Ovary (tissue), 9 donors: ENCODE measurements around the gene TSC2. TPM values are rescaled to one million over a fixed set of nuclear protein-coding genes. Genes with fewer than 3 reads are reported as not detected.
A peak's percentile ranks its signal among the peaks of the same experiment; 100 is the strongest.

Source experiments
- DNase-seq, 5 donors: peaks; one replicate each; pipeline ENCODE4 v3.0.0-alpha.2; 2019 to 2020
- H3K27ac ChIP-seq, 2 donors: fragments of 200-600 bp; one replicate each; pipeline versions ENCODE4 v1.5.1 to v1.8.0; 2019 to 2022
- H3K27me3 ChIP-seq: fragments of 200-600 bp; one replicate; pipeline ENCODE4 v1.8.0; 2022
- H3K36me3 ChIP-seq: fragments of 200-600 bp; sonication (generic); one replicate; pipeline ENCODE4 v1.5.1; 2019
- H3K4me1 ChIP-seq: one replicate; pipeline ENCODE4 v1.8.1; 2013; ENCODE audit warnings: mild to moderate bottlenecking, moderate library complexity; ENCODE audit not compliant: insufficient read depth
- H3K4me3 ChIP-seq: fragments of 200-600 bp; sonication (generic); one replicate; pipeline ENCODE4 v1.5.1; 2017
- H3K9me3 ChIP-seq, 2 donors: fragments of 200-600 bp in 1 of 2; sonication (generic) in 1 of 2; one replicate each; pipeline versions ENCODE4 v1.5.1 to v1.8.1; 2013 to 2019; ENCODE audit warnings: mild to moderate bottlenecking in 1 of 2, moderate library complexity in 1 of 2
- CTCF ChIP-seq, 3 donors: fragments of 450-650 bp in 2 of 3; fragments of 200-600 bp in 1 of 3; IDR thresholded peaks; one replicate each; pipeline versions ENCODE4 v1.5.1 to v1.8.0; 2016 to 2022; ENCODE audit warnings: antibody characterized with exemption in 3 of 3, mild to moderate bottlenecking in 1 of 3
- EP300 ChIP-seq: sonication (generic); formaldehyde crosslinking; IDR thresholded peaks from one replicate; pipeline ENCODE4 v1.6.1; 2017; ENCODE audit warnings: antibody characterized with exemption
- POLR2A ChIP-seq: fragments of 450-650 bp; IDR thresholded peaks from one replicate; pipeline ENCODE4 v1.6.1; 2017; ENCODE audit warnings: antibody characterized with exemption, mild to moderate bottlenecking, moderate library complexity
- WGBS, 3 donors: extraction: QIAGEN DNeasy Blood & Tissue Kit in 1 of 3; methylation state at CpG; one replicate each; pipeline versions ENCODE4 v1.1.5 to v1.1.7; 2013 to 2017; 5-methylcytosine and 5-hydroxymethylcytosine counted together
- intact Hi-C, 4 donors: fragments of 100-400 bp; cut with DNase I; formaldehyde crosslinking; loops; one replicate each; pipeline versions ENCODE4 v1.11.0 to v1.15.1; 2022 to 2023
- polyA plus RNA-seq, 2 donors: library from polyadenylated mRNA; stranded (reverse); fragments of 200-250 nt in 1 of 2; fragments of 350-450 nt in 1 of 2; fragmentation: Illumina TruSeq in 1 of 2; extraction: RNeasy Lipid Tissue Mini Kit (QIAGEN cat#74804) in 1 of 2; gene quantifications; one replicate each; pipeline ENCODE4 v1.2.3, GENCODE V29; 2013 to 2014
- total RNA-seq, 7 donors: library from RNA; depleted of rRNA in 2 of 7; stranded (reverse); fragments of >200 nt in 2 of 7; fragmentation: NEBNext Ultra II Directional in 3 of 7; extraction: Animal tissue kit (Norgen Biotek cat#: 25700) in 3 of 7; gene quantifications; one replicate each; pipeline versions ENCODE4 v1.1.0 to v1.2.4, GENCODE V29; 2016 to 2023
- donor health status: DM: no; HTN: no; CAD: no; lungs with moderate emphysema.
- donor health status: DM: no; HTN: no; CAD: no.
- donor health status: Bipolar disorder and iron deficiency.
- donor health status: DM: yes; HTN: yes; CAD: no.
- donor health status: DM: no; HTN: no; CAD: no.
- donor health status: DM: yes; HTN: yes; CAD: no.

TSC2 gene
- total and polyA plus RNA-seq, 9 donors: 47.0 to 150 (median 96.0) TPM

- Histone ChIP-seq H3K27ac (no peak overlapping the region), H3K4me1 (peaks cover 14% of the 10 kb centered on the region), H3K9me3 (no peaks in the 10 kb centered on the region), H3K36me3 (no peaks in the 10 kb centered on the region), H3K4me3 (no peak overlapping the region), H3K27me3 (no peaks in the 10 kb centered on the region)
- no peak for TF ChIP-seq EP300
- TF ChIP-seq CTCF (IDR thresholded peaks at IDR 0.05): no peak
- no peak for TF ChIP-seq POLR2A
- peak in 1 of 5 donors; percentile 22 for DNase-seq
- intact Hi-C loops: no loop called here
- 81 to 87% (median 81%) methylated on average over 8 of the region's 8 CpGs for WGBS, 3 donors
Measured at GRCh38 chr16:2003231-2003826, 44.5 kb upstream of the TSC2 start.

- Histone ChIP-seq H3K36me3 (no peaks in the 10 kb centered on the region), H3K27me3 (no peaks in the 10 kb centered on the region), H3K27ac (no peak overlapping the region), H3K4me3 (no peak overlapping the region), H3K4me1 (peaks cover 19% of the 10 kb centered on the region), H3K9me3 (no peaks in the 10 kb centered on the region)
- DNase-seq: peak; percentile 66 to 84 (median 77)
- TF ChIP-seq CTCF (IDR thresholded peaks at IDR 0.05): peak; percentile 57 to 71 (median 60)
- TF ChIP-seq POLR2A: no peak
- TF ChIP-seq EP300: no peak
- intact Hi-C loops: no loop called here
- WGBS, 3 donors: 27 to 40% (median 32%) methylated on average over 28 to 36 of the region's 36 CpGs
Measured at GRCh38 chr16:2003827-2004641, 43.8 kb upstream of the TSC2 start.

- Histone ChIP-seq H3K27me3 (no peaks in the 10 kb centered on the region), H3K27ac (no peak overlapping the region), H3K9me3 (no peaks in the 10 kb centered on the region), H3K36me3 (no peaks in the 10 kb centered on the region), H3K4me1 (peaks cover 20% of the 10 kb centered on the region), H3K4me3 (no peak overlapping the region)
- TF ChIP-seq EP300 (no peak), CTCF (IDR thresholded peaks at IDR 0.05) (no peak), POLR2A (no peak)
- WGBS, 3 donors: 73 to 80% (median 77%) methylated on average over 34 of the region's 34 CpGs
- intact Hi-C loops: no loop called here
- DNase-seq: peak in 2 of 5 donors; percentile 36 to 46
Measured at GRCh38 chr16:2004795-2005517, 42.8 kb upstream of the TSC2 start.

GRCh38 chr16:2005646-2006045 lies 42.1 kb upstream of the TSC2 start:
- H3K4me1 ChIP-seq: peaks cover 26% of the 10 kb centered on the region
- 73 to 82% (median 76%) methylated on average over 20 to 21 of the region's 21 CpGs for WGBS, 3 donors
- H3K27me3 ChIP-seq: no peaks in the 10 kb centered on the region
- H3K4me3 ChIP-seq: no peak overlapping the region
- no peaks in the 10 kb centered on the region for H3K36me3 ChIP-seq
- TF ChIP-seq POLR2A (no peak), EP300 (no peak), CTCF (IDR thresholded peaks at IDR 0.05) (no peak)
- intact Hi-C loops: no loop called here
- no peak overlapping the region for H3K27ac ChIP-seq
- H3K9me3 ChIP-seq: no peaks in the 10 kb centered on the region
- DNase-seq: peak in 2 of 5 donors; percentile 31 to 47
